Retinal pigment epithelial cell (primary cell): ENCODE data around the gene STXBP1.

Experiments used
- DNase-seq: peaks from one replicate; pipeline ENCODE4 v3.0.0-alpha.2; 2010; ENCODE audit warnings: low read depth
- H3K4me3 ChIP-seq: 2 replicates; pipeline ENCODE4 v1.5.1; 2011; ENCODE audit warnings: mild to moderate bottlenecking, low read length, control low read depth, moderate library complexity
- TF ChIP-seq, protein P1 (sequence below): conservative IDR thresholded peaks from 2 replicates; pipeline ENCODE4 v1.5.1; 2011; ENCODE audit warnings: low read depth, low read length, control low read depth, inconsistent platforms

Gene STXBP1

DNA sequence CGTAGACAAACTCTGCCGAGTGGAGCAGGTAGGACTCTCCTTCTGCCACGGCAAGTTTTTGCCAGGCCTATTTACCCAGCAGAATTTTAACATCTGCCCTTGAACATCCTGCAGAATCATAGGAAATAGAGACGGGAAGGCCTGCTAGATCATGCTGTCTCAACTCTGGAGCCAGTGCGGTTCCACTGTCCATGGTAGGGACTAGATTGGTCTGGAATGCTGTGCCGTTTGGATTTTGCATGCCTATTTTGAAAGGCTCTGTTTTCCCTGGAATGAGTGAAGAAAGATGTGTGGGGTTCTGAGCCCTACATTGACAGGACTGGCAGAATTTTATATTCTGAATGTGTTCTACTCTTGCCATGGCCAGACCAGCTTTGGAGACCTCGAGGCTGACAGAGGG lies 61.2 kb downstream of the STXBP1 start:
- TF ChIP-seq, protein P1, sequence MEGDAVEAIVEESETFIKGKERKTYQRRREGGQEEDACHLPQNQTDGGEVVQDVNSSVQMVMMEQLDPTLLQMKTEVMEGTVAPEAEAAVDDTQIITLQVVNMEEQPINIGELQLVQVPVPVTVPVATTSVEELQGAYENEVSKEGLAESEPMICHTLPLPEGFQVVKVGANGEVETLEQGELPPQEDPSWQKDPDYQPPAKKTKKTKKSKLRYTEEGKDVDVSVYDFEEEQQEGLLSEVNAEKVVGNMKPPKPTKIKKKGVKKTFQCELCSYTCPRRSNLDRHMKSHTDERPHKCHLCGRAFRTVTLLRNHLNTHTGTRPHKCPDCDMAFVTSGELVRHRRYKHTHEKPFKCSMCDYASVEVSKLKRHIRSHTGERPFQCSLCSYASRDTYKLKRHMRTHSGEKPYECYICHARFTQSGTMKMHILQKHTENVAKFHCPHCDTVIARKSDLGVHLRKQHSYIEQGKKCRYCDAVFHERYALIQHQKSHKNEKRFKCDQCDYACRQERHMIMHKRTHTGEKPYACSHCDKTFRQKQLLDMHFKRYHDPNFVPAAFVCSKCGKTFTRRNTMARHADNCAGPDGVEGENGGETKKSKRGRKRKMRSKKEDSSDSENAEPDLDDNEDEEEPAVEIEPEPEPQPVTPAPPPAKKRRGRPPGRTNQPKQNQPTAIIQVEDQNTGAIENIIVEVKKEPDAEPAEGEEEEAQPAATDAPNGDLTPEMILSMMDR: no peak
- DNase-seq: no peak
- H3K4me3 ChIP-seq: no peak overlapping the region

DNA sequence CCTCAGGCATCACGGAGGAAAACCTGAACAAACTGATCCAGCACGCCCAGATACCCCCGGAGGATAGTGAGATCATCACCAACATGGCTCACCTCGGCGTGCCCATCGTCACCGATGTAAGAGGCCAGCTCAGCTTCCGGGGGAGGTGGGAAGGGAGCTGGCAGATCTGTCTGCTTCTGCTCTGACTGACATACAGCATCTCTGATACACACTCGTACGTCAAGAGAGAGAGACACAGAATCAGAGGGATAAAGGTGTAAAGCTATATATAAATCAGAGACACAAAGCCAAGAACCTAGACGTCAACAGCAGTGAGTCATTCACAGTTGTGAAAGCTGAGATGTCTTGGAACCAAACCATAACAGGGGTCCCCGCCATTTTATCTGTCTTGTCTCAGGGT lies 64.6 kb downstream of the STXBP1 start:
- TF ChIP-seq, protein P1: no peak
- no peak for DNase-seq

DNA sequence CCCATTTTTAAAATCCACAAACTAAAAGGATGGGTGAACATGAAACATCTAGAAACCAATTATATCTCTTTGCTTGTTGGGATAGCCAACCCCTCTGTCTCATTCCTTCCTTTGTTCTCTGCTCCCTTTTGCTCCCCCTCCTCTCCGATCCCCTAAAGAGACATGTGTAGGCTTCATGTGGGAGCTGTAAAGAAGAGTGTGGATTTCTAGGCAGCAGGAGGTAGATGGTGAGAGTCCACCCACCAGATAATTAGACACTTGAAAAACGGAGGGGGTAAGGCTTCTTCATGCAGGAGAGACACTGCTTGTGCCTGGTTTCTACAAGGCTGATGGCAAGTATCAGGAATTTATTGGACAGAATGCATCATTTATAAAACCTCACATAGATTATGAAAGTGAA lies 67.4 kb downstream of the STXBP1 start:
- TF ChIP-seq, protein P1: no peak
- DNase-seq: no peak
- no peak overlapping the region for H3K4me3 ChIP-seq

More for the DNA sequence above, 64.6 kb downstream of the STXBP1 start:
- no peak overlapping the region for H3K4me3 ChIP-seq

DNA sequence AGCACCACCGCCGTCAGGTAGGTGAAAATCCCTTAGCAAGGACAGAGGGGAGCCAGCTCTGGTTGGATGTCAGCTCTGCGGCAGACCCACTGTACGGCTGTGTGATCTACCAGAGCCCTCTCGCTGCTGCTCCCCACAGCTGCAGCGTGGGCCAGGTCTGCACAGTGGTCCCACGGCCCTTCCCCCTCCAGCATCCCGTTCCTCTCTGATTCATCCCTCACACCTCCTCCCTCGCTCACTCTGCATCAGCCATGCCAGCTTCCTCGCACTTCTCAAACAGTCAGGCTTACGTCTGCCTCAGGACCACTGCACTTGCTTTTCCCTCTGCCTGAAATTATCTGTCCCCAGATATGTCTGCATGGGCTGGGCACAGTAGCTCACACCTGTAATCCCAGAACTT lies 68.1 kb downstream of the STXBP1 start:
- H3K4me3 ChIP-seq: no peak overlapping the region
- TF ChIP-seq, protein P1: no peak
- DNase-seq: no peak

DNA sequence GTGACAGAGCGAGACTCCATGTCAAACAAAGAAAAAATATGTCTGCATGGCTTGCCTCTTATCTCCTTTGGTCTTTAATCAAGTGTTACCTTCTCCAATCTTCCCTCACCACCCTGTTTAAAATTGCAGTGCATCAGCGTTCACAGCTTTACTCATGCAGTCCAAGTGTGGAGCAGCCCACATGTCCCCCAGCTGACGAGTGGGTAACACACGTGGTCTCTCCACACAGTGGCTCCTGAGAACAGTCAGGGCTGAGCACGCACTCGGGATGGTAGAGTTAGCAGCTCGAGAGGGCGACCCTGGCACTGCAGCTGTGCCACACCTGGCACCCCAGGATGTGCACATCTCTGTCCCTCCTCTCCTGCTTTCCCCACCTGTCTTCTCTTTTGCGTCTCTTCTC lies 68.8 kb downstream of the STXBP1 start:
- DNase-seq: no peak
- no peak overlapping the region for H3K4me3 ChIP-seq
- TF ChIP-seq, protein P1: no peak

DNA sequence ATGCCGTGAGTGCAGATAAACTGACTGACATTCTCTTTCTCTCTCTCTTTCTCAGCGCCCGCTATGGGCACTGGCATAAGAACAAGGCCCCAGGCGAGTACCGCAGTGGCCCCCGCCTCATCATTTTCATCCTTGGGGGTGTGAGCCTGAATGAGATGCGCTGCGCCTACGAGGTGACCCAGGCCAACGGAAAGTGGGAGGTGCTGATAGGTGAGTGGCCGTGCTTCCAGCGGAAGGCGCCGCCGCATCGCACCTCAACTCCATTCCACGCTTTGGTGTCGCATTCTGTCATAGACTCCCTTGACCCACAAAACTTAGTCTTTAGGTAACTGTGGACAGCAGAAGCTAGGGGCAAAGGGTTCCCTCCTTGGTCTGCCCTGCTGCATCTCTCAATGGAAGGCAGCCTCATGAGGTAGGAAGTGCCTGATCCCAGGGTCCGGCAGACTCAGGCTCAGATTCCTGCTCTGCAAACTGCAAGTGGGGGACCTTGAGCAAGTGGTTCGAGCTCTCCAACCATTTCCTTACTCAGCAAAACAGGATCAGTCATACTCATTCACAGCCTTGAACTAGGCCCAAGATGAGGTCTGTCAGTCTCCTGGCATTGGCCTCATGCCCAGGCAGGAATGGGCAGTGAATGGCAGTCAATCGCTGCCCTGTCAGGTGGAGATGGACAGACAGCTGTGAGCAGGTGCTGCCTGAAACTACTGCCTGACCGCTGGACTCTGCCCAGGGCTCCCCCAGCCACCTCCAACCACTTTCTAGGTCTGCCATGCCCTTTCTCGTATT lies 70.5 kb downstream of the STXBP1 start:
- TF ChIP-seq, protein P1: no peak
- H3K4me3 ChIP-seq: no peak overlapping the region
- DNase-seq: no peak

DNA sequence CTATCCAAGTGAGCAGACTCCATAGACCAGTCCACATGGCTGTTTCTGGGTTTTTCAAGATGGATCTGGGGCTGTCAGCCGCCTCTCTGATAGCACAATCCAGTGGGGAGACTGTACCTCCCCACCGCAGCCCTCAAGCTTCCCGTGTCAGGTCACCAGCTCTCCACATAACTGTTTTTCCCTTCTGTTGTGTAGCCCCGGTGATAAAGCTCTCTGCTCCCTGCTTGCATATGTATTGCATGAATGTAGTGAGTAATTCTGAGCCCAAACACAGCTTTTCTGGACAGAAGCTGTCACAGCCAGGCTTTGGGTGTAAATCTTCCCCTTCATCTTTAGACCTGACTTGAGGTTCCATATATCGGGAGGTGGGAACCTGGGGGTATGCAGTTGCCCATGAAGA lies 71.6 kb downstream of the STXBP1 start:
- TF ChIP-seq, protein P1: no peak
- DNase-seq: no peak
- no peak overlapping the region for H3K4me3 ChIP-seq
